GM21576 (cell line): ENCODE results near the gene INSR.
"Not testable (repeated sequence)": the region's sequence is repeated elsewhere in the genome, so short reads cannot be mapped to it uniquely, and the experiment has no call there.

ENCODE experiments used
- ATAC-seq: cut with Tn5 transposase; IDR thresholded peaks from one replicate; pipeline ENCODE4 v1.9.1; 2021; ENCODE audit warnings: mild to moderate bottlenecking, moderate library complexity; ENCODE audit not compliant: unreplicated experiment

The INSR gene

GRCh38 chr19:7147119-7147675 is 147.0 kb downstream of the INSR start:
- ATAC-seq, result not testable (repeated sequence)

- ATAC-seq, result not testable (repeated sequence)
Measured at GRCh38 chr19:7146086-7146485, 148.1 kb downstream of the INSR start.

GRCh38 chr19:7145494-7145893 is 148.7 kb downstream of the INSR start:
- ATAC-seq, result no peak

GRCh38 chr19:7142771-7143170 is 151.4 kb downstream of the INSR start:
- ATAC-seq, result no peak

GRCh38 chr19:7140137-7140536 is 154.1 kb downstream of the INSR start:
- no peak for ATAC-seq

GRCh38 chr19:7139095-7139494 is 155.1 kb downstream of the INSR start:
- no peak for ATAC-seq

- no peak for ATAC-seq
Measured at GRCh38 chr19:7138402-7138801, 155.8 kb downstream of the INSR start.

- ATAC-seq, result no peak
Measured at GRCh38 chr19:7137120-7137519, 157.1 kb downstream of the INSR start.

- no peak for ATAC-seq
Measured at GRCh38 chr19:7132054-7132453, 162.2 kb downstream of the INSR start.

GRCh38 chr19:7130043-7130442 is 164.2 kb downstream of the INSR start:
- no peak for ATAC-seq

GRCh38 chr19:7126132-7126531 is 168.1 kb downstream of the INSR start:
- ATAC-seq, result no peak

GRCh38 chr19:7125221-7125620 is 169.0 kb downstream of the INSR start:
- no peak for ATAC-seq

- no peak for ATAC-seq
Measured at GRCh38 chr19:7124782-7125181, 169.4 kb downstream of the INSR start.

- ATAC-seq, result no peak
Measured at GRCh38 chr19:7122701-7123100, 171.5 kb downstream of the INSR start.

- no peak for ATAC-seq
Measured at GRCh38 chr19:7120499-7120898, 173.7 kb downstream of the INSR start.

GRCh38 chr19:7119582-7119981 is 174.6 kb downstream of the INSR start:
- ATAC-seq, result no peak

- no peak for ATAC-seq
Measured at GRCh38 chr19:7117248-7117647, 177.0 kb downstream of the INSR start.

- ATAC-seq, result no peak
Measured at GRCh38 chr19:7115721-7116120, 178.5 kb downstream of the INSR start.

GRCh38 chr19:7113233-7113632 is 181.0 kb downstream of the INSR start:
- no peak for ATAC-seq

GRCh38 chr19:7112675-7113074 is 181.5 kb downstream of the INSR start:
- no peak for ATAC-seq

- no peak for ATAC-seq
Measured at GRCh38 chr19:7109678-7110289, 184.4 kb downstream of the INSR start.

GRCh38 chr19:7106711-7107657 is 187.2 kb downstream of the INSR start:
- no peak for ATAC-seq
